H1 (cell line): ENCODE results near the gene SHROOM3. TPM values are rescaled to one million over a fixed set of nuclear protein-coding genes. Genes with fewer than 3 reads are reported as not detected.

ENCODE experiments used
- GABPA ChIP-seq: IDR thresholded peaks from 2 replicates; pipeline ENCODE4 v1.6.1; 2011; ENCODE audit warnings: mild to moderate bottlenecking, low read length, moderate library complexity, borderline replicate concordance; ENCODE audit not compliant: insufficient read depth
- polyA plus RNA-seq, 7 experiments: library from polyadenylated mRNA; depleted of rRNA in 3 of 7; stranded (reverse) in 5 of 7; unstranded in 2 of 7; fragments of >200 nt in 5 of 7; fragments of 200-250 nt in 2 of 7; gene quantifications; 1 replicate in 5 of 7; 2 replicates in 1 of 7; 4 replicates in 1 of 7; pipeline versions ENCODE4 v1.2.1 to v1.2.3, GENCODE V29; 2011 to 2013; ENCODE audit warnings: missing spikeins in 2 of 7, mixed read lengths in 2 of 7
- total RNA-seq: library from RNA; stranded (reverse); fragmentation: NEBNext Ultra II Directional; extraction: Animal tissue kit (Norgen Biotek cat#: 25700); gene quantifications from 2 replicates; pipeline ENCODE4 v1.2.1, GENCODE V29; 2021

SHROOM3 gene
- total and polyA plus RNA-seq, 2 of the 8 experiments (the other 6 are each of a cell fraction or from before 2014, with no cell fraction given) = 15.8 to 34.0 TPM

DNA sequence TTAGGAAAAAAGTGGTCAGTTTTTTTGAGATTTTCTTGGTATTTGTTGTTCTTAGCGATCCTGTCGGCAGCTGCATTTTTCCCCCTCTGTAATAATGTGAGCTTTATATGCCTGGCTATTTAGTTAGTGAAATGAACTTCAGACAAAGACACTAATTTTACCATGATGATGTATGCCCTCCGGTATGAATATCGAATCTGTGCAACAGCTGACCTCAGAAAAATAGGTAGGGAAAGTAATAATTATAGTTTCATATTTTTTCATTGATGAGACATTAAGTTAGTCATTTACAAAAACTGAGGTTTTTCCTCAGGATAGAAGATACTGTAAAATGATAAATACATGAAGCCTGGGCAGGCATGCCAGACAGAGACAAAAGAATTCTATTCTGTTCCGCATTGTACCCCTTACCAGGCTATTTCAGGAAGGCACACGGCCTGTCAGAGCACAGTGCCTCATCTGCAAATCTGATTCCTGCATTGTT is 155.8 kb downstream of the SHROOM3 start (continued):
- TF ChIP-seq GABPA = no peak
